H9 (cell line): ENCODE measurements around the gene ARHGEF17. TPM values are rescaled to one million over a fixed set of nuclear protein-coding genes. Genes with fewer than 3 reads are reported as not detected.

Experiments
- DNase-seq: peaks from one replicate; pipeline ENCODE4 v3.0.0-alpha.2; 2017
- H2AFZ ChIP-seq: one replicate; pipeline ENCODE4 v1.6.1; 2013; ENCODE audit warnings: mild to moderate bottlenecking, low read length, control low read depth, moderate library complexity
- H2AK5ac ChIP-seq: 2 replicates; pipeline ENCODE4 v1.6.1; 2013; ENCODE audit warnings: low read length, control low read depth, mixed read lengths; ENCODE audit not compliant: insufficient read length
- H2BK120ac ChIP-seq: one replicate; pipeline ENCODE4 v1.6.1; 2013; ENCODE audit warnings: low read depth, mild to moderate bottlenecking, low read length, control low read depth, inconsistent platforms; ENCODE audit not compliant: poor library complexity, severe bottlenecking
- H2BK12ac ChIP-seq: 2 replicates; pipeline ENCODE4 v1.6.1; 2013; ENCODE audit warnings: low read length, control low read depth, mixed read lengths, low read depth; ENCODE audit not compliant: insufficient read length
- H2BK15ac ChIP-seq: 2 replicates; pipeline ENCODE4 v1.6.1; 2013; ENCODE audit warnings: low read depth, low read length, control low read depth
- H2BK20ac ChIP-seq: one replicate; pipeline ENCODE4 v1.6.1; 2013; ENCODE audit warnings: low read depth, mild to moderate bottlenecking, low read length, control low read depth, inconsistent platforms; ENCODE audit not compliant: poor library complexity, severe bottlenecking
- H2BK5ac ChIP-seq: 2 replicates; pipeline ENCODE4 v1.6.1; 2013; ENCODE audit warnings: low read length, control low read depth, mixed read lengths; ENCODE audit not compliant: insufficient read length
- H3K14ac ChIP-seq: 2 replicates; pipeline ENCODE4 v1.6.1; 2013; ENCODE audit warnings: low read length, control low read depth; ENCODE audit not compliant: insufficient read depth
- H3K18ac ChIP-seq: 2 replicates; pipeline ENCODE4 v1.6.1; 2013; ENCODE audit warnings: low read depth, mild to moderate bottlenecking, mixed read lengths, low read length, control low read depth; ENCODE audit not compliant: insufficient read length
- H3K23ac ChIP-seq: 2 replicates; pipeline ENCODE4 v1.6.1; 2013; ENCODE audit warnings: low read length, control low read depth, mixed read lengths, low read depth; ENCODE audit not compliant: insufficient read length
- H3K23me2 ChIP-seq: 2 replicates; pipeline ENCODE4 v1.6.1; 2013; ENCODE audit warnings: low read depth, mild to moderate bottlenecking, mixed read lengths, low read length, control low read depth; ENCODE audit not compliant: insufficient read length, poor library complexity, severe bottlenecking
- H3K27ac ChIP-seq: 2 replicates; pipeline ENCODE4 v1.5.1; 2013; ENCODE audit warnings: low read length, control low read depth, mixed read lengths, low read depth; ENCODE audit not compliant: insufficient read length
- H3K27me3 ChIP-seq: 2 replicates; pipeline ENCODE4 v1.6.1; 2013; ENCODE audit warnings: low read length, control low read depth, inconsistent platforms; ENCODE audit not compliant: insufficient read depth
- H3K4ac ChIP-seq: 2 replicates; pipeline ENCODE4 v1.6.1; 2013; ENCODE audit warnings: low read depth, mild to moderate bottlenecking, control low read depth, inconsistent platforms, low read length, moderate library complexity
- H3K4me1 ChIP-seq: 2 replicates; pipeline ENCODE4 v1.6.1; 2013; ENCODE audit warnings: low read length, control low read depth, inconsistent platforms; ENCODE audit not compliant: insufficient read depth
- H3K4me2 ChIP-seq: 2 replicates; pipeline ENCODE4 v1.6.1; 2013; ENCODE audit warnings: low read length, control low read depth, mixed read lengths; ENCODE audit not compliant: insufficient read length, insufficient read depth
- H3K56ac ChIP-seq: 2 replicates; pipeline ENCODE4 v1.6.1; 2013; ENCODE audit warnings: low read depth, mild to moderate bottlenecking, mixed read lengths, low read length, control low read depth; ENCODE audit not compliant: insufficient read length
- H3K79me1 ChIP-seq: 2 replicates; pipeline ENCODE4 v1.6.1; 2013; ENCODE audit warnings: low read depth, mild to moderate bottlenecking, moderate library complexity, low read length, control low read depth, inconsistent platforms; ENCODE audit not compliant: insufficient read depth, poor library complexity, severe bottlenecking
- H3K79me2 ChIP-seq: 2 replicates; pipeline ENCODE4 v1.6.1; 2013; ENCODE audit warnings: low read length, control low read depth, inconsistent platforms; ENCODE audit not compliant: insufficient read depth
- H3K9ac ChIP-seq: 2 replicates; pipeline ENCODE4 v1.6.1; 2013; ENCODE audit warnings: low read length, control low read depth, mixed read lengths; ENCODE audit not compliant: insufficient read length; ENCODE audit errors: extremely low read depth
- H3K9me3 ChIP-seq: one replicate; pipeline ENCODE4 v1.6.1; 2013; ENCODE audit warnings: low read depth, low read length, inconsistent platforms; ENCODE audit not compliant: control insufficient read depth
- H3T11ph ChIP-seq: one replicate; pipeline ENCODE4 v1.6.1; 2013; ENCODE audit warnings: mild to moderate bottlenecking, low read length, control low read depth, inconsistent platforms
- H4K20me1 ChIP-seq: one replicate; pipeline ENCODE4 v1.6.1; 2013; ENCODE audit not compliant: control insufficient read depth, insufficient read length, insufficient read depth
- H4K5ac ChIP-seq: 2 replicates; pipeline ENCODE4 v1.6.1; 2013; ENCODE audit warnings: low read depth, mild to moderate bottlenecking, mixed read lengths, low read length, control low read depth; ENCODE audit not compliant: insufficient read length
- H4K8ac ChIP-seq: replicated peaks from 2 replicates; pipeline ENCODE4 v1.6.1; 2013; ENCODE audit warnings: low read length, control low read depth, mixed read lengths, low read depth; ENCODE audit not compliant: insufficient read length
- H4K91ac ChIP-seq: 2 replicates; pipeline ENCODE4 v1.6.1; 2013; ENCODE audit warnings: low read depth, mild to moderate bottlenecking, moderate library complexity, mixed read lengths, low read length, control low read depth; ENCODE audit not compliant: insufficient read length
- H3K27ac Mint-ChIP-seq, 3 experiments: 2 replicates in 2 of 3; 3 replicates in 1 of 3; pipeline ENCODE4 v1.8.0; 2020 to 2021; ENCODE audit warnings: mixed read lengths in 3 of 3, mild to moderate bottlenecking in 1 of 3, moderate library complexity in 1 of 3
- H3K27me3 Mint-ChIP-seq: 2 replicates; pipeline ENCODE4 v1.8.0; 2021; ENCODE audit warnings: low read depth, mild to moderate bottlenecking, moderate library complexity, mixed read lengths
- H3K36me3 Mint-ChIP-seq, 3 experiments: 2 replicates in 2 of 3; 3 replicates in 1 of 3; pipeline ENCODE4 v1.8.0; 2020 to 2021; ENCODE audit warnings: low read depth in 3 of 3, mixed read lengths in 3 of 3; ENCODE audit not compliant: insufficient read depth in 1 of 3
- H3K4me1 Mint-ChIP-seq, 2 experiments: 2 replicates each; pipeline ENCODE4 v1.8.0; 2020; ENCODE audit warnings: mixed read lengths in 2 of 2
- H3K4me3 Mint-ChIP-seq, 2 experiments: 2 replicates in 1 of 2; 3 replicates in 1 of 2; pipeline ENCODE4 v1.8.0; 2020 to 2021; ENCODE audit warnings: mild to moderate bottlenecking in 2 of 2, mixed read lengths in 2 of 2, moderate library complexity in 1 of 2
- H3K9me3 Mint-ChIP-seq, 2 experiments: 2 replicates in 1 of 2; 3 replicates in 1 of 2; pipeline ENCODE4 v1.8.0; 2020; ENCODE audit warnings: mild to moderate bottlenecking in 2 of 2, mixed read lengths in 2 of 2, moderate library complexity in 1 of 2
- CTCF ChIP-seq: fragments of 200-600 bp; sonication (generic); conservative IDR thresholded peaks from 3 replicates; pipeline ENCODE4 v1.8.0; 2021; ENCODE audit warnings: antibody characterized with exemption, mild to moderate bottlenecking
- WGBS: extraction: QIAGEN DNeasy Blood & Tissue Kit; methylation state at CpG from one replicate; pipeline ENCODE4 v1.1.7; 2013; ENCODE audit warnings: missing lambda C conversion rate, low lambda C conversion rate, mixed read lengths; ENCODE audit not compliant: insufficient read length; ENCODE audit errors: extremely low coverage; 5-methylcytosine and 5-hydroxymethylcytosine counted together
- total RNA-seq: library from RNA; stranded (reverse); gene quantifications from 2 replicates; pipeline ENCODE4 v1.2.1, GENCODE V29; 2021

ARHGEF17 gene
- total RNA-seq, 1 experiment from 2014 or later, result 7.4 TPM

GRCh38 chr11:73287400-73288101 lies 20.5 kb upstream of the ARHGEF17 start:
- no peak overlapping the region for H3K4me3 Mint-ChIP-seq
- peaks cover 38% of the 10 kb centered on the region for H3K27me3 Mint-ChIP-seq
- Histone ChIP-seq H3K56ac (no peak overlapping the region), H3K23ac (no peak overlapping the region), H2BK5ac (no peak overlapping the region), H3K27ac (no peak overlapping the region), H3K23me2 (no peaks in the 10 kb centered on the region), H4K20me1 (no peaks in the 10 kb centered on the region), H3T11ph (no peak overlapping the region), H2BK20ac (no peak overlapping the region), H3K4me2 (no peak overlapping the region), H3K79me1 (no peaks in the 10 kb centered on the region), H4K91ac (no peak overlapping the region), H2BK12ac (no peak overlapping the region), H3K79me2 (no peaks in the 10 kb centered on the region), H3K27me3 (no peaks in the 10 kb centered on the region), H2BK120ac (no peak overlapping the region), H3K14ac (no peak overlapping the region), H4K8ac (no peak overlapping the region), H3K4ac (no peak overlapping the region), H3K9me3 (no peaks in the 10 kb centered on the region), H3K4me1 (no peaks in the 10 kb centered on the region), H3K18ac (no peak overlapping the region), H2AFZ (no peak overlapping the region), H4K5ac (no peak overlapping the region), H3K9ac (no peak overlapping the region), H2BK15ac (no peak overlapping the region), H2AK5ac (no peak overlapping the region)
- H3K27ac Mint-ChIP-seq, result no peak overlapping the region
- no CpG with 5 or more reads among the region's 10 CpGs for WGBS
- no peak for DNase-seq
- no peaks in the 10 kb centered on the region for H3K36me3 Mint-ChIP-seq
- TF ChIP-seq CTCF, result no peak
- H3K4me1 Mint-ChIP-seq, result peaks cover 6 to 12% of the 10 kb centered on the region in 2 experiments
- no peaks in the 10 kb centered on the region for H3K9me3 Mint-ChIP-seq
